Measurements from ENCODE around the gene STEAP4. TPM values are rescaled to one million over a fixed set of nuclear protein-coding genes. Genes with fewer than 3 reads are reported as not detected.

Gene STEAP4
- total RNA-seq, 2 experiments from 2014 or later, result not detected

GRCh38 chr7:88293866-88294265 lies 12.8 kb downstream of the STEAP4 start:
- no peak overlapping the region for H3K27ac ChIP-seq (ENCODE audit: low read depth in 1 of 2, low read length in 2 of 2)
- no peaks in the 10 kb centered on the region for H3K9me3 ChIP-seq (ENCODE audit: control insufficient read depth in 1 of 2, insufficient read depth in 1 of 2, low read length in 2 of 2)
- no peaks in the 10 kb centered on the region for H3K27me3 ChIP-seq (ENCODE audit: control insufficient read depth in 1 of 2, insufficient read depth in 2 of 2, low read length in 2 of 2)
- ATAC-seq (ENCODE audit: poor library complexity) (no peak), DNase-seq (no peak)
- H3K4me3 ChIP-seq (ENCODE audit: low read length), result no peak overlapping the region
- TF ChIP-seq CTCF (IDR thresholded peaks at IDR 0.05), result no peak
- no peak overlapping the region for H3K4me3 Mint-ChIP-seq
- H3K4me1 ChIP-seq (ENCODE audit: insufficient read depth, low read length), result no peaks in the 10 kb centered on the region
- H3K4me1 Mint-ChIP-seq (ENCODE audit: low read depth), result no peaks in the 10 kb centered on the region
- H3K36me3 Mint-ChIP-seq (ENCODE audit: low read depth), result no peaks in the 10 kb centered on the region
- no peak overlapping the region for H3K27ac Mint-ChIP-seq
- CTCF ChIA-PET, result no interaction called here
- POLR2A ChIA-PET, result interaction anchor here (0.7 kb wide), 1 partner anchor 20 kb away, joined by 3 read pairs; no protein-coding TSS in a partner anchor
- H3K9me3 Mint-ChIP-seq, result no peaks in the 10 kb centered on the region
- no peaks in the 10 kb centered on the region for H3K36me3 ChIP-seq (ENCODE audit: insufficient read depth, low read length)
- peaks cover 9% of the 10 kb centered on the region for H3K27me3 Mint-ChIP-seq
- intact Hi-C loops (cut with DNase I, micrococcal nuclease), result no loop called here

GRCh38 chr7:88291398-88292173 lies 15.1 kb downstream of the STEAP4 start:
- CTCF ChIA-PET, result no interaction called here
- TF ChIP-seq CTCF (IDR thresholded peaks at IDR 0.05), result no peak
- Histone ChIP-seq H3K27me3 (ENCODE audit: control insufficient read depth in 1 of 2, insufficient read depth in 2 of 2, low read length in 2 of 2) (no peaks in the 10 kb centered on the region), H3K9me3 (ENCODE audit: control insufficient read depth in 1 of 2, insufficient read depth in 1 of 2, low read length in 2 of 2) (no peaks in the 10 kb centered on the region), H3K4me3 (ENCODE audit: low read length) (no peak overlapping the region), H3K4me1 (ENCODE audit: insufficient read depth, low read length) (no peaks in the 10 kb centered on the region), H3K27ac (ENCODE audit: low read depth in 1 of 2, low read length in 2 of 2) (no peak overlapping the region), H3K36me3 (ENCODE audit: insufficient read depth, low read length) (no peaks in the 10 kb centered on the region)
- ATAC-seq (ENCODE audit: poor library complexity) (no peak), DNase-seq (no peak)
- POLR2A ChIA-PET, result no interaction called here
- no peak overlapping the region for H3K4me3 Mint-ChIP-seq
- H3K27ac Mint-ChIP-seq, result no peak overlapping the region
- H3K36me3 Mint-ChIP-seq (ENCODE audit: low read depth), result no peaks in the 10 kb centered on the region
- peaks cover 9% of the 10 kb centered on the region for H3K27me3 Mint-ChIP-seq
- no peaks in the 10 kb centered on the region for H3K9me3 Mint-ChIP-seq
- H3K4me1 Mint-ChIP-seq (ENCODE audit: low read depth), result no peaks in the 10 kb centered on the region
- intact Hi-C loops (cut with DNase I, micrococcal nuclease), result no loop called here

- POLR2A ChIA-PET, result no interaction called here
- CTCF ChIA-PET, result no interaction called here
- Mint-ChIP-seq H3K9me3 (no peaks in the 10 kb centered on the region), H3K36me3 (ENCODE audit: low read depth) (no peaks in the 10 kb centered on the region), H3K4me3 (no peak overlapping the region), H3K4me1 (ENCODE audit: low read depth) (no peaks in the 10 kb centered on the region), H3K27ac (no peak overlapping the region), H3K27me3 (peaks cover 9% of the 10 kb centered on the region)
- no peaks in the 10 kb centered on the region for H3K9me3 ChIP-seq (ENCODE audit: control insufficient read depth in 1 of 2, insufficient read depth in 1 of 2, low read length in 2 of 2)
- H3K27me3 ChIP-seq (ENCODE audit: control insufficient read depth in 1 of 2, insufficient read depth in 2 of 2, low read length in 2 of 2), result no peaks in the 10 kb centered on the region
- no peak for TF ChIP-seq CTCF (IDR thresholded peaks at IDR 0.05)
- intact Hi-C loops (cut with DNase I, micrococcal nuclease), result no loop called here
- DNase-seq (no peak), ATAC-seq (ENCODE audit: poor library complexity) (no peak)
- no peak overlapping the region for H3K4me3 ChIP-seq (ENCODE audit: low read length)
- H3K36me3 ChIP-seq (ENCODE audit: insufficient read depth, low read length), result no peaks in the 10 kb centered on the region
- no peaks in the 10 kb centered on the region for H3K4me1 ChIP-seq (ENCODE audit: insufficient read depth, low read length)
- H3K27ac ChIP-seq (ENCODE audit: low read depth in 1 of 2, low read length in 2 of 2), result no peak overlapping the region
Observed at GRCh38 chr7:88290491-88290890, 16.2 kb downstream of the STEAP4 start.
